ENCODE results near the gene ZRANB2. TPM values are rescaled to one million over a fixed set of nuclear protein-coding genes. Genes with fewer than 3 reads are reported as not detected.

Gene ZRANB2
- total RNA-seq, 2 experiments from 2014 or later: 114 to 148 TPM

DNA sequence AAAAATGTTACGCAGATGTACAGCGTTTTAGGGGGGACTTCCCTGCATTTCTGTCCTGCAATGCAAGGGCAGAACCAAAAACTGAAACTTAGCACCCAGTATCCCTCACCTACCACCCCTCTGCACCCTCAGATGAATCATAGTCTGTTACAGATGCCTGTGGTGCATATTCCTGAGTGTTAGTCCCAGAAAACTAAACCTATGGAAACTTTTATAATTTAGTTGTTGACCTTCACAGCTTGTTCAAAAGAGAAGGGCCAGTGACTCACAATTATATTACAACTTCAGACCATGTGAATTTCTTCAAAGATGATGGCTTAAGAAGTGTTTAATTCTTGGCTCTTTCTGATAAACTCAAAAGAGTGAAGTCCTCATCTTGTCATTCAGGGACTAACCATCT lies 39.0 kb downstream of the ZRANB2 start:
- intact Hi-C loops (cut with DNase I, micrococcal nuclease): no loop called here
- H3K27ac Mint-ChIP-seq: no peak overlapping the region
- peaks cover 32% of the 10 kb centered on the region for H3K27me3 Mint-ChIP-seq
- H3K4me3 Mint-ChIP-seq: no peak overlapping the region
- POLR2A ChIA-PET: no interaction called here
- H3K36me3 Mint-ChIP-seq (ENCODE audit: low read depth): no peaks in the 10 kb centered on the region
- DNase-seq (no peak), ATAC-seq (no peak)
- H3K9me3 Mint-ChIP-seq (ENCODE audit: low read depth): no peaks in the 10 kb centered on the region
- peaks cover 6% of the 10 kb centered on the region for H3K4me1 Mint-ChIP-seq
- CTCF ChIA-PET: no interaction called here

- Mint-ChIP-seq H3K4me3 (no peak overlapping the region), H3K9me3 (ENCODE audit: low read depth) (no peaks in the 10 kb centered on the region), H3K36me3 (ENCODE audit: low read depth) (no peaks in the 10 kb centered on the region), H3K27me3 (peaks cover 25% of the 10 kb centered on the region), H3K27ac (no peak overlapping the region), H3K4me1 (no peaks in the 10 kb centered on the region)
- POLR2A ChIA-PET: no interaction called here
- DNase-seq: no peak
- CTCF ChIA-PET: interaction anchor here (1.1 kb wide), 1 partner anchor 10 kb away, joined by 3 read pairs; no protein-coding TSS in a partner anchor
- intact Hi-C loops (cut with DNase I, micrococcal nuclease): no loop called here
- ATAC-seq: no peak
These were observed 41.1 kb downstream of the ZRANB2 start for GRCh38 chr1:71039661-71040262.

DNA sequence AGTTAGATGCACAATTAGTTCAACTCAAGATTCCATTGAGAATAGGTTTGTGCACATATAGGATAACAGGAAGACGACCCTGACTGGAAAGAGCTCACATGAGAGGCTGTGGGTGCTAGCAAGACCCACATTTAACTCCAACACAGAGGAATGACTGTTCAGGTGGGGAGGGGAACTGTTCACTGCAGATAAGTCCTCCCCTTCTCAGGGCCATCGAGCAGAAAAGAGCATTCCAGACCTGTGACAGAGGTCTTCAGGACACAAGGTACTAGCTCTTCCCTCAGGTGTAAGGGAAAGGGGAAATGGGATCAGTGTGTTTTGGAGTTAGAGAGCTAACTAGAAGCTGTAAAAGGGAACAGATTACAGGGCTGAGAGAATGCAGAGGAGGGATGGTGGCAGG lies 41.9 kb downstream of the ZRANB2 start:
- no peak for DNase-seq
- Mint-ChIP-seq H3K36me3 (ENCODE audit: low read depth) (no peaks in the 10 kb centered on the region), H3K4me1 (no peaks in the 10 kb centered on the region), H3K9me3 (ENCODE audit: low read depth) (no peaks in the 10 kb centered on the region), H3K27me3 (peaks cover 25% of the 10 kb centered on the region), H3K4me3 (no peak overlapping the region), H3K27ac (no peak overlapping the region)
- ATAC-seq: no peak
- intact Hi-C loops (cut with DNase I, micrococcal nuclease): no loop called here
- ChIA-PET POLR2A (no interaction called here), CTCF (interaction anchor here (1.1 kb wide), 1 partner anchor 10 kb away, joined by 3 read pairs; no protein-coding TSS in a partner anchor)

- ATAC-seq (peak; percentile 23), DNase-seq (no peak)
- ChIA-PET CTCF (no interaction called here), POLR2A (no interaction called here)
- Mint-ChIP-seq H3K4me1 (no peaks in the 10 kb centered on the region), H3K9me3 (ENCODE audit: low read depth) (no peaks in the 10 kb centered on the region), H3K36me3 (ENCODE audit: low read depth) (no peaks in the 10 kb centered on the region), H3K4me3 (no peak overlapping the region), H3K27ac (no peak overlapping the region), H3K27me3 (peaks cover 25% of the 10 kb centered on the region)
- intact Hi-C loops (cut with DNase I, micrococcal nuclease): no loop called here
These were observed 42.8 kb downstream of the ZRANB2 start for GRCh38 chr1:71037829-71038620.

DNA sequence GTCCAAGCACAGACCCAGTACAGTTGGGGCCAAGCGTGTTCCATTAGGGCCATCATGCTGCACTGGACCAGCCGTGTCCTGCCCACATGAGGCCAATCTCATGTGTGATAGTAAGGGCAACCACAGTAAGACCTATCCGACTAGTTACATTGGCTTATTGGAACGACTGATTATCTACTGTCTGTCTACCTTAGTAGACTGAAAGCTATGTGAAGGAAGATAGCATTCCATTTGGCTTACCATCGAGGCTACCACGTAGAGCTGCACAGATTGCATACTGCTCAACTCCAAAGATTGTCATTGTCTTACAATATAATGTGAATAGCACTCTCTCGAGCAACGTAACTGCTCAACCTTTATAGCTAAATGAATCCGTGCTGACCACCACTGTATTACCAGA lies 43.8 kb downstream of the ZRANB2 start:
- Mint-ChIP-seq H3K9me3 (ENCODE audit: low read depth) (no peaks in the 10 kb centered on the region), H3K27me3 (peaks cover 25% of the 10 kb centered on the region), H3K27ac (no peak overlapping the region), H3K4me1 (no peaks in the 10 kb centered on the region), H3K36me3 (ENCODE audit: low read depth) (no peaks in the 10 kb centered on the region), H3K4me3 (no peak overlapping the region)
- DNase-seq: no peak
- no peak for ATAC-seq
- POLR2A ChIA-PET: no interaction called here
- intact Hi-C loops (cut with DNase I, micrococcal nuclease): no loop called here
- CTCF ChIA-PET: no interaction called here

GRCh38 chr1:71033136-71033535 lies 47.7 kb downstream of the ZRANB2 start:
- Mint-ChIP-seq H3K4me3 (no peak overlapping the region), H3K27ac (no peak overlapping the region), H3K9me3 (ENCODE audit: low read depth) (no peaks in the 10 kb centered on the region), H3K4me1 (no peaks in the 10 kb centered on the region), H3K36me3 (ENCODE audit: low read depth) (no peaks in the 10 kb centered on the region), H3K27me3 (peaks cover 20% of the 10 kb centered on the region)
- DNase-seq (no peak), ATAC-seq (no peak)
- intact Hi-C loops (cut with DNase I, micrococcal nuclease): no loop called here
- CTCF ChIA-PET: no interaction called here
- POLR2A ChIA-PET: no interaction called here

GRCh38 chr1:71031426-71031825 lies 49.4 kb downstream of the ZRANB2 start:
- no peaks in the 10 kb centered on the region for H3K36me3 Mint-ChIP-seq (ENCODE audit: low read depth)
- no peaks in the 10 kb centered on the region for H3K4me1 Mint-ChIP-seq
- H3K4me3 Mint-ChIP-seq: no peak overlapping the region
- no peak overlapping the region for H3K27ac Mint-ChIP-seq
- ChIA-PET POLR2A (no interaction called here), CTCF (interaction anchor here (1.1 kb wide), 1 partner anchor 351 kb away, joined by 3 read pairs; no protein-coding TSS in a partner anchor)
- H3K27me3 Mint-ChIP-seq: peaks cover 17% of the 10 kb centered on the region
- no peak for ATAC-seq
- DNase-seq: no peak
- intact Hi-C loops (cut with DNase I, micrococcal nuclease): no loop called here
- H3K9me3 Mint-ChIP-seq (ENCODE audit: low read depth): no peaks in the 10 kb centered on the region

DNA sequence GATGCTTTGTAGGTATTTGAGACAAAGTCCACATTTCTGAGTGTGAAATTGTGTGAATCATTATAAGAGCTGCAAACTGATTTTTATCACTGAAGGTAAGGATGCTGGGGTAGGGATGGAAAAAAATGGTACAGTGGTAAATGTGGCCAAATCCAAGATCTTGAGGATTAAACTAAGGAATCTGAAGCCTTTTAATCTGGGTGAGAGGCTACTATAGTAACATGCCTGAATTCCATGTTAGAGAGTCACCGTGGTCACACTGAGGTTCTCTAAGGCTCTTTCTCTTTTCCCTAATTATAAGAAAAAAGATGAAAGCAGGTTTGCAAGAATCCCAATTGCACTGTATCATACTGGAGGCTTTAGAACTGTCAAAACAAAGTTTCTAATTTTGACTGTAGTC lies 50.8 kb downstream of the ZRANB2 start:
- ChIA-PET POLR2A (no interaction called here), CTCF (no interaction called here)
- intact Hi-C loops (cut with DNase I, micrococcal nuclease): no loop called here
- no peaks in the 10 kb centered on the region for H3K9me3 Mint-ChIP-seq (ENCODE audit: low read depth)
- no peak overlapping the region for H3K4me3 Mint-ChIP-seq
- peaks cover 8% of the 10 kb centered on the region for H3K27me3 Mint-ChIP-seq
- ATAC-seq (no peak), DNase-seq (no peak)
- no peaks in the 10 kb centered on the region for H3K36me3 Mint-ChIP-seq (ENCODE audit: low read depth)
- no peak overlapping the region for H3K27ac Mint-ChIP-seq
- H3K4me1 Mint-ChIP-seq: no peaks in the 10 kb centered on the region

DNA sequence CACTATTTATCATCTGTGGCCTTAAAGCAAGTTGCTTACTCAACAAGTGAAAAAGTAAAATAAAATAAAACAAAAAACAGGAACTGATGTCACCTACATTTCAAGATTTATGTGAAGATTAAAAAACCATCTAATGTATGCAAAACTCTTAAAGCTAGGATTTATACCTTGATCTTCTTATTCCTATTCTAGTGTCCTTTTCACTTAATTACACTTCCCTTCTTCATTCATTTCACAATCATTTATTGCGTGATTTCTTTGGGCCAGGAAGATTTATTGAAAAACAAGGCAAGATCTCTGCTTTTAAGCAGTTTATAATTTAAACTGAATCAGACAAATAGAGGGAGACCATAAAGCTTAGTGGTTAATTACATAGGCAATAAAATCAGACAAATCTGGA lies 51.9 kb downstream of the ZRANB2 start:
- no peaks in the 10 kb centered on the region for H3K4me1 Mint-ChIP-seq
- CTCF ChIA-PET: no interaction called here
- H3K9me3 Mint-ChIP-seq (ENCODE audit: low read depth): no peaks in the 10 kb centered on the region
- no peaks in the 10 kb centered on the region for H3K36me3 Mint-ChIP-seq (ENCODE audit: low read depth)
- ATAC-seq: no peak
- no peak overlapping the region for H3K4me3 Mint-ChIP-seq
- no peak overlapping the region for H3K27ac Mint-ChIP-seq
- peaks cover 8% of the 10 kb centered on the region for H3K27me3 Mint-ChIP-seq
- intact Hi-C loops (cut with DNase I, micrococcal nuclease): no loop called here
- POLR2A ChIA-PET: no interaction called here
- DNase-seq: no peak

- ChIA-PET POLR2A (no interaction called here), CTCF (no interaction called here)
- peaks cover 8% of the 10 kb centered on the region for H3K27me3 Mint-ChIP-seq
- no peak for DNase-seq
- H3K36me3 Mint-ChIP-seq (ENCODE audit: low read depth): no peaks in the 10 kb centered on the region
- no peak overlapping the region for H3K4me3 Mint-ChIP-seq
- no peak for ATAC-seq
- no peak overlapping the region for H3K27ac Mint-ChIP-seq
- intact Hi-C loops (cut with DNase I, micrococcal nuclease): no loop called here
- H3K9me3 Mint-ChIP-seq (ENCODE audit: low read depth): no peaks in the 10 kb centered on the region
- no peaks in the 10 kb centered on the region for H3K4me1 Mint-ChIP-seq
These were observed 52.8 kb downstream of the ZRANB2 start for GRCh38 chr1:71027991-71028390.

- Mint-ChIP-seq H3K4me1 (no peaks in the 10 kb centered on the region), H3K9me3 (ENCODE audit: low read depth) (no peaks in the 10 kb centered on the region), H3K4me3 (no peak overlapping the region), H3K27me3 (peaks cover 8% of the 10 kb centered on the region), H3K36me3 (ENCODE audit: low read depth) (no peaks in the 10 kb centered on the region), H3K27ac (no peak overlapping the region)
- ChIA-PET CTCF (no interaction called here), POLR2A (interaction anchor here (0.6 kb wide), 1 partner anchor 538 kb away, joined by 8 read pairs; no protein-coding TSS in a partner anchor)
- ATAC-seq: no peak
- intact Hi-C loops (cut with DNase I, micrococcal nuclease): no loop called here
- no peak for DNase-seq
These were observed 54.7 kb downstream of the ZRANB2 start for GRCh38 chr1:71026093-71026492.

GRCh38 chr1:71023515-71023914 lies 57.3 kb downstream of the ZRANB2 start:
- no peak for DNase-seq
- H3K9me3 Mint-ChIP-seq (ENCODE audit: low read depth): no peaks in the 10 kb centered on the region
- intact Hi-C loops (cut with DNase I, micrococcal nuclease): no loop called here
- no peak for ATAC-seq
- H3K36me3 Mint-ChIP-seq (ENCODE audit: low read depth): no peaks in the 10 kb centered on the region
- CTCF ChIA-PET: no interaction called here
- no peak overlapping the region for H3K4me3 Mint-ChIP-seq
- peaks cover 1% of the 10 kb centered on the region for H3K27me3 Mint-ChIP-seq
- H3K27ac Mint-ChIP-seq: no peak overlapping the region
- POLR2A ChIA-PET: no interaction called here
- H3K4me1 Mint-ChIP-seq: no peaks in the 10 kb centered on the region
